H9 (cell line): ENCODE measurements around the gene KIF3B. TPM values are rescaled to one million over a fixed set of nuclear protein-coding genes. Genes with fewer than 3 reads are reported as not detected.

Experiments
- DNase-seq: peaks from one replicate; pipeline ENCODE4 v3.0.0-alpha.2; 2017
- H2AFZ ChIP-seq: one replicate; pipeline ENCODE4 v1.6.1; 2013; ENCODE audit warnings: mild to moderate bottlenecking, low read length, control low read depth, moderate library complexity
- H2AK5ac ChIP-seq: 2 replicates; pipeline ENCODE4 v1.6.1; 2013; ENCODE audit warnings: low read length, control low read depth, mixed read lengths; ENCODE audit not compliant: insufficient read length
- H2BK120ac ChIP-seq: one replicate; pipeline ENCODE4 v1.6.1; 2013; ENCODE audit warnings: low read depth, mild to moderate bottlenecking, low read length, control low read depth, inconsistent platforms; ENCODE audit not compliant: poor library complexity, severe bottlenecking
- H2BK12ac ChIP-seq: 2 replicates; pipeline ENCODE4 v1.6.1; 2013; ENCODE audit warnings: low read length, control low read depth, mixed read lengths, low read depth; ENCODE audit not compliant: insufficient read length
- H2BK15ac ChIP-seq: 2 replicates; pipeline ENCODE4 v1.6.1; 2013; ENCODE audit warnings: low read depth, low read length, control low read depth
- H2BK20ac ChIP-seq: one replicate; pipeline ENCODE4 v1.6.1; 2013; ENCODE audit warnings: low read depth, mild to moderate bottlenecking, low read length, control low read depth, inconsistent platforms; ENCODE audit not compliant: poor library complexity, severe bottlenecking
- H2BK5ac ChIP-seq: 2 replicates; pipeline ENCODE4 v1.6.1; 2013; ENCODE audit warnings: low read length, control low read depth, mixed read lengths; ENCODE audit not compliant: insufficient read length
- H3K14ac ChIP-seq: 2 replicates; pipeline ENCODE4 v1.6.1; 2013; ENCODE audit warnings: low read length, control low read depth; ENCODE audit not compliant: insufficient read depth
- H3K18ac ChIP-seq: 2 replicates; pipeline ENCODE4 v1.6.1; 2013; ENCODE audit warnings: low read depth, mild to moderate bottlenecking, mixed read lengths, low read length, control low read depth; ENCODE audit not compliant: insufficient read length
- H3K23ac ChIP-seq: 2 replicates; pipeline ENCODE4 v1.6.1; 2013; ENCODE audit warnings: low read length, control low read depth, mixed read lengths, low read depth; ENCODE audit not compliant: insufficient read length
- H3K23me2 ChIP-seq: 2 replicates; pipeline ENCODE4 v1.6.1; 2013; ENCODE audit warnings: low read depth, mild to moderate bottlenecking, mixed read lengths, low read length, control low read depth; ENCODE audit not compliant: insufficient read length, poor library complexity, severe bottlenecking
- H3K27ac ChIP-seq: 2 replicates; pipeline ENCODE4 v1.5.1; 2013; ENCODE audit warnings: low read length, control low read depth, mixed read lengths, low read depth; ENCODE audit not compliant: insufficient read length
- H3K27me3 ChIP-seq: 2 replicates; pipeline ENCODE4 v1.6.1; 2013; ENCODE audit warnings: low read length, control low read depth, inconsistent platforms; ENCODE audit not compliant: insufficient read depth
- H3K4ac ChIP-seq: 2 replicates; pipeline ENCODE4 v1.6.1; 2013; ENCODE audit warnings: low read depth, mild to moderate bottlenecking, control low read depth, inconsistent platforms, low read length, moderate library complexity
- H3K4me1 ChIP-seq: 2 replicates; pipeline ENCODE4 v1.6.1; 2013; ENCODE audit warnings: low read length, control low read depth, inconsistent platforms; ENCODE audit not compliant: insufficient read depth
- H3K4me2 ChIP-seq: 2 replicates; pipeline ENCODE4 v1.6.1; 2013; ENCODE audit warnings: low read length, control low read depth, mixed read lengths; ENCODE audit not compliant: insufficient read length, insufficient read depth
- H3K56ac ChIP-seq: 2 replicates; pipeline ENCODE4 v1.6.1; 2013; ENCODE audit warnings: low read depth, mild to moderate bottlenecking, mixed read lengths, low read length, control low read depth; ENCODE audit not compliant: insufficient read length
- H3K79me1 ChIP-seq: 2 replicates; pipeline ENCODE4 v1.6.1; 2013; ENCODE audit warnings: low read depth, mild to moderate bottlenecking, moderate library complexity, low read length, control low read depth, inconsistent platforms; ENCODE audit not compliant: insufficient read depth, poor library complexity, severe bottlenecking
- H3K79me2 ChIP-seq: 2 replicates; pipeline ENCODE4 v1.6.1; 2013; ENCODE audit warnings: low read length, control low read depth, inconsistent platforms; ENCODE audit not compliant: insufficient read depth
- H3K9ac ChIP-seq: 2 replicates; pipeline ENCODE4 v1.6.1; 2013; ENCODE audit warnings: low read length, control low read depth, mixed read lengths; ENCODE audit not compliant: insufficient read length; ENCODE audit errors: extremely low read depth
- H3K9me3 ChIP-seq: one replicate; pipeline ENCODE4 v1.6.1; 2013; ENCODE audit warnings: low read depth, low read length, inconsistent platforms; ENCODE audit not compliant: control insufficient read depth
- H3T11ph ChIP-seq: one replicate; pipeline ENCODE4 v1.6.1; 2013; ENCODE audit warnings: mild to moderate bottlenecking, low read length, control low read depth, inconsistent platforms
- H4K20me1 ChIP-seq: one replicate; pipeline ENCODE4 v1.6.1; 2013; ENCODE audit not compliant: control insufficient read depth, insufficient read length, insufficient read depth
- H4K5ac ChIP-seq: 2 replicates; pipeline ENCODE4 v1.6.1; 2013; ENCODE audit warnings: low read depth, mild to moderate bottlenecking, mixed read lengths, low read length, control low read depth; ENCODE audit not compliant: insufficient read length
- H4K8ac ChIP-seq: replicated peaks from 2 replicates; pipeline ENCODE4 v1.6.1; 2013; ENCODE audit warnings: low read length, control low read depth, mixed read lengths, low read depth; ENCODE audit not compliant: insufficient read length
- H4K91ac ChIP-seq: 2 replicates; pipeline ENCODE4 v1.6.1; 2013; ENCODE audit warnings: low read depth, mild to moderate bottlenecking, moderate library complexity, mixed read lengths, low read length, control low read depth; ENCODE audit not compliant: insufficient read length
- H3K27ac Mint-ChIP-seq, 3 experiments: 2 replicates in 2 of 3; 3 replicates in 1 of 3; pipeline ENCODE4 v1.8.0; 2020 to 2021; ENCODE audit warnings: mixed read lengths in 3 of 3, mild to moderate bottlenecking in 1 of 3, moderate library complexity in 1 of 3
- H3K27me3 Mint-ChIP-seq: 2 replicates; pipeline ENCODE4 v1.8.0; 2021; ENCODE audit warnings: low read depth, mild to moderate bottlenecking, moderate library complexity, mixed read lengths
- H3K36me3 Mint-ChIP-seq, 3 experiments: 2 replicates in 2 of 3; 3 replicates in 1 of 3; pipeline ENCODE4 v1.8.0; 2020 to 2021; ENCODE audit warnings: low read depth in 3 of 3, mixed read lengths in 3 of 3; ENCODE audit not compliant: insufficient read depth in 1 of 3
- H3K4me1 Mint-ChIP-seq, 2 experiments: 2 replicates each; pipeline ENCODE4 v1.8.0; 2020; ENCODE audit warnings: mixed read lengths in 2 of 2
- H3K4me3 Mint-ChIP-seq, 2 experiments: 2 replicates in 1 of 2; 3 replicates in 1 of 2; pipeline ENCODE4 v1.8.0; 2020 to 2021; ENCODE audit warnings: mild to moderate bottlenecking in 2 of 2, mixed read lengths in 2 of 2, moderate library complexity in 1 of 2
- H3K9me3 Mint-ChIP-seq, 2 experiments: 2 replicates in 1 of 2; 3 replicates in 1 of 2; pipeline ENCODE4 v1.8.0; 2020; ENCODE audit warnings: mild to moderate bottlenecking in 2 of 2, mixed read lengths in 2 of 2, moderate library complexity in 1 of 2
- CTCF ChIP-seq: fragments of 200-600 bp; sonication (generic); conservative IDR thresholded peaks from 3 replicates; pipeline ENCODE4 v1.8.0; 2021; ENCODE audit warnings: antibody characterized with exemption, mild to moderate bottlenecking
- WGBS: extraction: QIAGEN DNeasy Blood & Tissue Kit; methylation state at CpG from one replicate; pipeline ENCODE4 v1.1.7; 2013; ENCODE audit warnings: missing lambda C conversion rate, low lambda C conversion rate, mixed read lengths; ENCODE audit not compliant: insufficient read length; ENCODE audit errors: extremely low coverage; 5-methylcytosine and 5-hydroxymethylcytosine counted together
- total RNA-seq: library from RNA; stranded (reverse); gene quantifications from 2 replicates; pipeline ENCODE4 v1.2.1, GENCODE V29; 2021

The KIF3B gene
- total RNA-seq, 1 experiment from 2014 or later = 29.7 TPM

GRCh38 chr20:32366380-32366779 lies 88.9 kb downstream of the KIF3B start:
- peaks cover 4 to 11% of the 10 kb centered on the region in 2 experiments; a peak in 3 of 4 replicates for H3K4me1 Mint-ChIP-seq
- H3K4me1 ChIP-seq = no peaks in the 10 kb centered on the region
- H2AK5ac ChIP-seq = no peak overlapping the region
- H2BK20ac ChIP-seq = no peak overlapping the region
- H3K23ac ChIP-seq = no peak overlapping the region
- H3K9me3 Mint-ChIP-seq = no peaks in the 10 kb centered on the region
- no peak overlapping the region for H3K18ac ChIP-seq
- no peak overlapping the region for H3K4ac ChIP-seq
- H3K79me2 ChIP-seq = no peaks in the 10 kb centered on the region
- no peak overlapping the region for H3K14ac ChIP-seq
- no peaks in the 10 kb centered on the region for H4K20me1 ChIP-seq
- WGBS = no CpG with 5 or more reads among the region's 2 CpGs
- H2AFZ ChIP-seq = no peak overlapping the region
- no peak for TF ChIP-seq CTCF
- peaks cover 64% of the 10 kb centered on the region for H3K27me3 Mint-ChIP-seq
- no peak overlapping the region for H3K4me3 Mint-ChIP-seq
- H3K27me3 ChIP-seq = peaks cover 12% of the 10 kb centered on the region
- H2BK5ac ChIP-seq = no peak overlapping the region
- no peak overlapping the region for H4K91ac ChIP-seq
- no peak overlapping the region for H4K8ac ChIP-seq
- no peak for DNase-seq
- no peaks in the 10 kb centered on the region for H3K9me3 ChIP-seq
- no peak overlapping the region for H3K9ac ChIP-seq
- no peak overlapping the region for H3K27ac ChIP-seq
- H3K23me2 ChIP-seq = no peaks in the 10 kb centered on the region
- no peak overlapping the region for H2BK120ac ChIP-seq
- no peak overlapping the region for H3K27ac Mint-ChIP-seq
- H3K79me1 ChIP-seq = no peaks in the 10 kb centered on the region
- H2BK12ac ChIP-seq = no peak overlapping the region
- H3T11ph ChIP-seq = no peak overlapping the region
- no peak overlapping the region for H2BK15ac ChIP-seq
- no peak overlapping the region for H3K56ac ChIP-seq
- H3K4me2 ChIP-seq = no peak overlapping the region
- H4K5ac ChIP-seq = no peak overlapping the region
- H3K36me3 Mint-ChIP-seq = peaks cover 0 to 8% (median 0%) of the 10 kb centered on the region in 3 experiments; a peak in 2 of 7 replicates
